Duodenal mucosa (tissue), 2 donors: ENCODE results near the gene CEACAM18.
A peak's percentile ranks its signal among the peaks of the same experiment; 100 is the strongest.

ENCODE experiments used
- H3K27ac ChIP-seq: one replicate; pipeline ENCODE4 v1.7.0; 2013; ENCODE audit warnings: low read depth, low read length
- H3K27me3 ChIP-seq, 2 donors: one replicate each; pipeline ENCODE4 v1.7.0; 2013; ENCODE audit warnings: low read length in 2 of 2, control low read depth in 1 of 2; ENCODE audit not compliant: insufficient read depth in 2 of 2, control insufficient read depth in 1 of 2
- H3K36me3 ChIP-seq, 2 donors: one replicate each; pipeline ENCODE4 v1.7.0; 2013; ENCODE audit warnings: low read length in 2 of 2, control low read depth in 1 of 2; ENCODE audit not compliant: insufficient read depth in 2 of 2, control insufficient read depth in 1 of 2
- H3K4me1 ChIP-seq, 2 donors: one replicate each; pipeline ENCODE4 v1.7.0; 2013; ENCODE audit warnings: low read length in 2 of 2, control low read depth in 1 of 2; ENCODE audit not compliant: insufficient read depth in 2 of 2, control insufficient read depth in 1 of 2
- H3K4me3 ChIP-seq, 2 donors: one replicate each; pipeline ENCODE4 v1.7.0; 2013; ENCODE audit warnings: low read length in 2 of 2, low read depth in 1 of 2
- H3K9ac ChIP-seq, 2 donors: one replicate each; pipeline ENCODE4 v1.7.0; 2013; ENCODE audit warnings: low read length in 2 of 2, low read depth in 1 of 2
- H3K9me3 ChIP-seq, 2 donors: one replicate each; pipeline ENCODE4 v1.7.0; 2013; ENCODE audit warnings: low read length in 2 of 2, control low read depth in 1 of 2; ENCODE audit not compliant: control insufficient read depth in 1 of 2

The CEACAM18 gene

DNA sequence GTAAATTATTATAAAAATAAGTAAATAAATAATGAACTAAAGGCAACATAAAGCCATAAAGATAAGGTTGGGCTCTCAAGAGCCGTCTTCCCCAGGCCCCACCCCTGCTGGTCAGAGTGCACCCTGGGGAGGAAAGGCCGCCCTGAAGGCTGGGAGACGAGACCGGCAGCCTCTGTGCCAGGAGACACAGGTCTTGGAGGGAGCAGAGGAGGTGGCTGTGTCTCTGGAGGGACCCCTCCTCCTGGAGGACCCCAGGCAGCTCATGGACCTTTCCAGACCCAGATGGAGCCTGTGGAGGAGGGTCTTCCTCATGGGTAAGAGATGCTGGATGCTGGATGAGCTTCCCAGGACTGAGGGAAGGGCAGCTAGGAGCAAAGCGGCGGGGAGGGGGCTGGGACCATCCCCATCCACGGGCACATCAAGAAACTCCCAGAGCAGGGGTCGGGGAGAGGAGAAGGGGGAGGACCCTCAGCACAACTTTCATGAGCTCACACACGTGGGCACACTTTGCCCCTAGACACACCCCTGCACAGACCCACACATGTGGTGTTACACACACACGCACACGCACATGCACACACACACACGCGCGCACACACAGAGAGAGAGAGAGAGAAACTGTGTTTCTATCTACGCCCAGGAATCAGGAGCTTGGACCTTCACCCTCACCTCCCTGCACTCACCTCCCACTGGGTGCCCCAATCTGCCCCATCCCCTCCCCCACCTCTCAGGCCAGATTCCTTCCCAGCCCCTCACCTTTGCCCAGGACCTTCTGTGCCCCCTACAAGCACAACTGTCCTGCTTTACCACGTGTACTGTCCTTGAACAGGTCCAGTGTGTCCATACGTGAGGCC lies at the start of gene CEACAM18:
CEACAM18 (plus strand) TSS at position 159 of the 854 bp plus-strand sequence.
- Histone ChIP-seq H3K27ac (peak within 1 kb of the TSS; percentile 65), H3K27me3 (no peaks in the 10 kb centered on the region), H3K4me1 (peaks cover 14 to 28% of the 10 kb centered on the region in 2 donors), H3K36me3 (peaks cover 0 to 9% of the 10 kb centered on the region in 2 donors), H3K9me3 (no peaks in the 10 kb centered on the region), H3K4me3 (peak within 1 kb of the TSS; percentile 66 to 70), H3K9ac (peak within 1 kb of the TSS; percentile 68 to 74)

DNA sequence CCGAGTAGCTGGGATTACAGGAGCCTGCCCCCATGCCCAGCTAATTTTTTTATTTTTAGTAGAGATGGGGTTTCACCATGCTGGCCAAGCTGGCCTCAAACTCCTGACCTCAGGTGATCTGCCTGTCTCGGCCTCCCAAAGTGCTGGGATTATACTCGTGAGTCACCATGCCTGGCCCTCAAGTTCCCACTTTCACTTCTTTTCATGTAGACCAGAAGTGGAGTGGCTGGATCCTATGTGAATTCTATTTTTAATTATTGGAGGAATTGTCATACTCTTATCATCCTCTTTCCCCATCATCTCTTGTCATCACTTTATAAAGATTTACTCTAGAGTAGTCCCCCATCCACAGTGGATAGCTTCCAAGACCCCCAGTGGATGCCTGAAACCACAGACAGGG lies 48.1 kb upstream of the CEACAM18 start:
- Histone ChIP-seq H3K27ac (no peak overlapping the region), H3K9me3 (no peaks in the 10 kb centered on the region), H3K36me3 (no peaks in the 10 kb centered on the region), H3K4me3 (no peak overlapping the region), H3K27me3 (no peaks in the 10 kb centered on the region), H3K4me1 (no peaks in the 10 kb centered on the region), H3K9ac (no peak overlapping the region)

DNA sequence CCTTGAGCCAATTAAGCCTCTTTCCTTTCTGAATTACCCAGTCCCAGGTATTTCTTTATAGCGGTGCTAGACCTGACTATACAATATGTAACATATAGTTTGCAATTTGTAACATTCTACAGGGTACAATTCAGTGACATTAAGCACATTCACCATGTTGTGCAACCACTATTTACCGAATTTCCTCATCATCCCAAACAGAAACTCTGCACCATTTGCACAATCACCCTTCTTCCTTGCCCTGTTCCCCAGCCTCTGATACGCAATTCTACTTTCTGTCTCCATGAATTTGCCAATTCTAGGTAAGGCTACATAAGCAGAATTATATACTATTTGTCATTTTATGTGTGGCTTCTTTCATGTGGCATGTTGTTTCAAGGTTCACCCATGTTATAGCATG lies 47.2 kb upstream of the CEACAM18 start:
- Histone ChIP-seq H3K9ac (no peak overlapping the region), H3K27me3 (no peaks in the 10 kb centered on the region), H3K9me3 (no peaks in the 10 kb centered on the region), H3K36me3 (no peaks in the 10 kb centered on the region), H3K27ac (no peak overlapping the region), H3K4me1 (no peaks in the 10 kb centered on the region), H3K4me3 (no peak overlapping the region)

DNA sequence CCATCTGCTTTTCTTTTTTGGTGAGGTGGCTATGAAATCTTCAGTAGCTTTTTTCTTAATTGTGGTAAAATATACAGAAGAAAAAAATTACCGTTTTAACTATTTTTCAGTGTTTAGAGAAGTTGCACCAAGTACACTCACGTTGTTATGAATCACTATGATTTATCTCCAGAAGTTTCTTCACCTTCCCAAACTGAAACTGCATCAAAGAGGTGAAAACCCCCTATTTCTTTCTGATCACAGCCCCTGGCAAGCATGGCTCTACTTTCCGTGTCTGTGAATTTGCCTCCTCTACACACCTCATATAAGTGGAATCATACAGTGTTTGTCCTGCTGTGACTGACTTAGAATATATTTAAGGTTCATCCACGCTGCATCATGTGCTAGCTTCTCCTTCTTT lies 45.3 kb upstream of the CEACAM18 start:
- Histone ChIP-seq H3K27ac (no peak overlapping the region), H3K9ac (no peak overlapping the region), H3K27me3 (no peaks in the 10 kb centered on the region), H3K36me3 (no peaks in the 10 kb centered on the region), H3K4me1 (no peaks in the 10 kb centered on the region), H3K9me3 (no peaks in the 10 kb centered on the region), H3K4me3 (no peak overlapping the region)

DNA sequence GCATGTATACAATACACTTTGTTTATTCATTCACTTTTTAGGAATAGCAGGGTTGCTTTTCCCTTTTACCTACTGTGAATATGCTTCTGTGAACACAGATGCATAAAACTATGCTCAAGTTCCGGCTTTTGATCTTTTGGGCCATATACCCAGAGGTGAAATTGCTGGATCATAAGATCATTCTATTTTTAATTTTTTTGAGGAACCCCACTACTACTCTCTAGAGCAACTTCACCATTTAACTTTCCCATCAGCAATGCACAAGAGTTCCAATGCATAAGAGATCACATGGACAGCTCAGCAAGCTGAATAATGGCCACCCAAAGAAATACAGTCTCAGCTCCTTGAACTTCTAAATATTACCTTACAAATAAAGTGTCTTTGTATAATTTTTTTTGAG lies 43.9 kb upstream of the CEACAM18 start:
- H3K27ac ChIP-seq, result no peak overlapping the region
- peaks cover 5 to 8% of the 10 kb centered on the region in 2 donors for H3K4me1 ChIP-seq
- H3K27me3 ChIP-seq, result no peaks in the 10 kb centered on the region
- H3K4me3 ChIP-seq, result no peak overlapping the region
- no peaks in the 10 kb centered on the region for H3K36me3 ChIP-seq
- H3K9ac ChIP-seq, result no peak overlapping the region
- H3K9me3 ChIP-seq, result no peaks in the 10 kb centered on the region

DNA sequence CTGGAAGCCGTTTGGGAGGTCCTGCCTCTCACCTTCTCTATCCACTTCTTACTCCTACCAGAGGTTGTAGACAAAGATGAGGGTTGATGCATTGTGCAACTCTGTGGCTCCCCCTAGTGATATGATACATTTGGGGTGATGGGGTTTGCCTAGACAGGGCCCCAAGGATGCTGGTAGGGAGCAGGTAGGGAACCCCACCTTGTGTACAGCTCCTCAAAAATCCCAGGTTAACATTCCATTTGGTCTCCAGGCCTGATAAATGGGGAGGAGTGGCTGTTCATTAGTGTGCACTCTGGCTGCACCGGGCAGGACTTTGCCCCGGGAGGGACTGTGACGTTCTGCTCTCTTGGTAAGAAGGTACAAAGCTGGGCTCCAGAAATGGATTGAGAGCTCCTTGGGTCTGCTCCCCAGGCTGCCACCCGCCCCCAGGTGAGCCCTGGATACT lies 39.3 kb upstream of the CEACAM18 start:
- H3K4me3 ChIP-seq, result peak overlapping the region in 1 of 2 donors; percentile 4
- H3K27me3 ChIP-seq, result no peaks in the 10 kb centered on the region

DNA sequence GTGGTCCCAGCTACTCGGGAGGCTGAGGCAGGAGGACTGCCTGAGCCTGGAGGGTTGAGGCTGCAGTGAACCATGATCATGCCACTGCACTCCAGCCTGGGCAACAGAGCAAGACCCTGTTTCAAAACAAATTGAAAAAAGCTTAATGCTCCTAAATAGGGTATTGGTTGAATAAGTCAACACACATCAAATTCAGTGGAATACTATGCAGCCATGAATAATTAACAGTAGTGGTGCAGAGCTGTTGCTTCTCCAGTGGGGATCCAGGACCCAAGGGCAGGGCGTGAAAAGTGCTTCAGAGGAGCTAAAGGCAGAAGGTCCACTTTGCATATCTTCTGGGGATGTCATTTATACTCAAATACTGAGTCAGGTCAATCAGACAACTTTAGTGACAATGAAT lies 38.3 kb upstream of the CEACAM18 start:
- H3K27me3 ChIP-seq, result no peaks in the 10 kb centered on the region
- H3K36me3 ChIP-seq, result no peaks in the 10 kb centered on the region
- H3K9ac ChIP-seq, result no peak overlapping the region
- peaks cover 9 to 10% of the 10 kb centered on the region in 2 donors for H3K4me1 ChIP-seq
- H3K4me3 ChIP-seq, result no peak overlapping the region
- no peak overlapping the region for H3K27ac ChIP-seq
- no peaks in the 10 kb centered on the region for H3K9me3 ChIP-seq

More for the DNA sequence above, 39.3 kb upstream of the CEACAM18 start:
- Histone ChIP-seq H3K9ac (no peak overlapping the region), H3K4me1 (peaks cover 9 to 10% of the 10 kb centered on the region in 2 donors), H3K9me3 (no peaks in the 10 kb centered on the region), H3K27ac (no peak overlapping the region), H3K36me3 (no peaks in the 10 kb centered on the region)

DNA sequence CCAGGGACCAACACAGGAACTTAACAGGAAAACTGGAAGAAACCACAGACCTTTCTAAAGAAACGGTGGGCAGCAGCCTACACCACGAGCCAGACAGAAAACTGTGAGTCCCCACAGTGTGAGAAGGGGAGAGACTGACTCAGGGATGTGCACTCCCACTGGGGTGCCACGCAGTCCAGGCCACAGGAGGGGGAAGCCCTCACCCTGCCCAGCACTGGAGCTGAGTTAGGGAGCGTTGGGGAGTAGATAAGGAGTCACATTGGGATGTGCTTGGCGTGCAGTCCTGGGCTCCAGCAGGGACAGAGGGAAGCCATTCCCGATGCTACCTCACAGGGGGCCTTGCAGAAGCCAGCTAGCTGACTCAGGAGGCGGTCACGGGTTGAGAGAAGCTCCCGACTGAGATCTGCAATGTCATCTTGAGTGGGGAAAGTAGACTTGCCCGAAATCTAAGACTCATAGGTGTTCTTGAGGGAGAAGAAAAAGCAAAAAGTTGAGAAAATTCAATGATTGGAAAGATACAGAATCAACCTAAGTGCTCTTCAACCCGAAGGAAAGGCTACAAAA lies 37.4 kb upstream of the CEACAM18 start:
- H3K27ac ChIP-seq, result no peak overlapping the region
- no peaks in the 10 kb centered on the region for H3K36me3 ChIP-seq
- H3K4me3 ChIP-seq, result peak overlapping the region in 1 of 2 donors; percentile 13
- H3K9me3 ChIP-seq, result no peaks in the 10 kb centered on the region
- H3K4me1 ChIP-seq, result peaks cover 9 to 10% of the 10 kb centered on the region in 2 donors
- H3K9ac ChIP-seq, result no peak overlapping the region
- no peaks in the 10 kb centered on the region for H3K27me3 ChIP-seq

DNA sequence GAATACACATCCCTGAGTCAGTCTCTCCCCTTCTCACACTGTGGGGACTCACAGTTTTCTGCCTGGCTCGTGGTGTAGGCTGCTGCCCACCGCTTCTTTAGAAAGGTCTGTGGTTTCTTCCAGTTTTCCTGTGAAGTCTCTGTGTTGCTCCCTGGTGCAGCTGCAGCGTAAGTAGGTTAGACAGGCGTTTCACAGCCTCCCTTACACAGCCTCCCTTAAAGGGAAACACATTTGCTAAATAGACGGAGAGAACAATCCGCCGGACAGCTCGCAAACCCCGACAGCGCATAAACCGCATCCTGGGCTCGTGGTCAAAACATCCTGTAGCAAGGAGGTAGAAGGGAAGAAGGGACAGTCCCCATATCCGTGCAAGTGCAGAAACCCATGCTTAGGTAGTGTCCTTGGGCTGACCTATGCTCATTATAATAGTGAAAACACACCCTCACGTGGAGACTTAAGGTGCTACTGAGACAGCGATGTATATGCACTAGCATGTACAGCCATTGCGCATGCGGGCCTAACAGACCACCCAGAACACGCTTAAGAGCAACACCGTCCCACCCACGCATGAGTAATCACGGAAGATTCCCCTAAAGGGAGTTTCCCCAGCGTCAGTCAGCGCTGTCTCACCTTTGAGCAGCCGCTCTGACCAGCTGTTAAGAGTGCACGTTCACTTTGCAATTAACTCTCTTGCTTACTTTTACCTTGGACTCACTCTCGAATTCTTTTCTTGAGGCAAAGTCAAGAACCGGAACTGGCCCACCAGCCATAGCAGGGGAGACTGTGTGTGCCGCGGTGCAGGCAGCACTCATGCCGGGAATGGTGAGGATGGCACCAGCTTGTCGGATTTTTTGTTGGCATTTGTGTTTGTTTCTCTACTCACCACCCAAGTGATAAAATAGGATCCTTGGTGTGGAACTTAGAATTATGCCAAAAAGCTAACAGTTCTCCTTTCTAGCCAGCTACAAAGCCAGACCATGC lies 36.6 kb upstream of the CEACAM18 start:
- H3K27ac ChIP-seq, result no peak overlapping the region
- H3K9me3 ChIP-seq, result no peaks in the 10 kb centered on the region
- H3K27me3 ChIP-seq, result no peaks in the 10 kb centered on the region
- H3K4me3 ChIP-seq, result peak overlapping the region; percentile 13 to 34
- H3K9ac ChIP-seq, result no peak overlapping the region
- H3K36me3 ChIP-seq, result no peaks in the 10 kb centered on the region
- H3K4me1 ChIP-seq, result peaks cover 9 to 10% of the 10 kb centered on the region in 2 donors
